Inferior parietal cortex (tissue), 1 donor: Measurements from ENCODE around the gene GNRH2.
A peak's percentile ranks its signal among the peaks of the same experiment; 100 is the strongest.
"Not testable (repeated sequence)": the region's sequence is repeated elsewhere in the genome, so short reads cannot be mapped to it uniquely, and the experiment has no call there.

Source experiments
- DNase-seq: peaks from one replicate; pipeline ENCODE4 v3.0.0-alpha.2; 2016; ENCODE audit errors: extremely low spot score

Gene GNRH2, protein sequence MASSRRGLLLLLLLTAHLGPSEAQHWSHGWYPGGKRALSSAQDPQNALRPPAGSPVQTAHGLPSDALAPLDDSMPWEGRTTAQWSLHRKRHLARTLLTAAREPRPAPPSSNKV

DNA sequence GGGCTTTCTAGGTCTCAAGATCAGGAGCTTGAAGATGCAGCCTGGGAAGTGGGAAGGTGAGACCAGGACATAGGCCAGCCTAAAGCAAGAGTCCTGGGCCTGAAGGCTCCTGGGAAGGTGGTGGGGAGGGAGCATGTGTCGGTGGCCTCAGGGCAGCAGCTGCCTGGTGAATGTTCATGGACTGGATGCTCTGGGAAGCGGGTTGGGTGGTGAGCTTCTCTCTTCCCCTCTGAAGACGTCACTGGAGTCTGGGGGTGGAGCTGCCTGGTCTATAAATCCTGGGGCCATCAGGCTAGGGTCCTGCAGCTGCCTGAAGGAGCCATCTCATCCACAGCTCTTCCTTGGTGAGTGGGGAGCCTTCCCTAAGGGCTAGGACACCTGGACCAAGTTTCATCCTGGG, at the start of gene GNRH2:
Gene GNRH2, plus strand, starts transcription at position 301 of the 400 bp plus-strand sequence. CDS start 793 bp downstream, outside the sequence.
- DNase-seq = no peak

DNA sequence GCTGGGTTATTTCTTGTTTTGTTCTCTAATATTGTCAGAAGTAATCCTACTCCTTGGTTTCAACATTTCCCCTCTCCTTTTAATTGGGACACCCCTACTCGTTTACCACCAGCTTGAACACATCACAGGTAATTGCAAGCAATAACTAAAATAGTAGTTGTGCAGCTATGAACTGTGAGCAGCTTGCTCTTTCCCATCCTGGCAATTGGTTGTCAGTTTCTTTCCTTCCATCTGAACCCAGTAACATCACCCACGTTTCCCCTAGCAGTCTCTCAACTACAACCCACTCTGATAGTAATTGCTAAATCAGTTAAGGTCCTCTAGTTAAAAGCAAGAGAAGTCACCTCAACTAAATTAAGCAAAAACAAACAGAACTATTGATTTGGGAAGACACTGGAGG, 47.6 kb upstream of the GNRH2 start:
- no peak for DNase-seq

DNA sequence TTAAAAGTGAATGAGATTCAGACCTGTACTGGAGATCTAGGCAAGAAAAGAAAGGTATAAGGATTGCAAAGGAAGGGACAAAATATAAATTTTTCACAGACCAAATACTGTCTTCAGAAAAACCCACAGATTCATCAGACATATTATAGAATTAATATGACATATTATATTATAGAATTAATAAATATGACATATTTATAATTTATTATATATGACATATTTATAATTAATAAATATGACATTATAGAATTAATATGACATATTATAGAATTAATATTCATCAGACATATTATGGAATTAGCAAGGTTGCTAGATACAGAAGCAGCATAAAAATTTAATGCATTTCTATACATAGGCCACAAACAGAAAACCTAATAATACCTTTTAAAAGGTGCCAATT, 44.7 kb upstream of the GNRH2 start:
- no peak for DNase-seq

DNA sequence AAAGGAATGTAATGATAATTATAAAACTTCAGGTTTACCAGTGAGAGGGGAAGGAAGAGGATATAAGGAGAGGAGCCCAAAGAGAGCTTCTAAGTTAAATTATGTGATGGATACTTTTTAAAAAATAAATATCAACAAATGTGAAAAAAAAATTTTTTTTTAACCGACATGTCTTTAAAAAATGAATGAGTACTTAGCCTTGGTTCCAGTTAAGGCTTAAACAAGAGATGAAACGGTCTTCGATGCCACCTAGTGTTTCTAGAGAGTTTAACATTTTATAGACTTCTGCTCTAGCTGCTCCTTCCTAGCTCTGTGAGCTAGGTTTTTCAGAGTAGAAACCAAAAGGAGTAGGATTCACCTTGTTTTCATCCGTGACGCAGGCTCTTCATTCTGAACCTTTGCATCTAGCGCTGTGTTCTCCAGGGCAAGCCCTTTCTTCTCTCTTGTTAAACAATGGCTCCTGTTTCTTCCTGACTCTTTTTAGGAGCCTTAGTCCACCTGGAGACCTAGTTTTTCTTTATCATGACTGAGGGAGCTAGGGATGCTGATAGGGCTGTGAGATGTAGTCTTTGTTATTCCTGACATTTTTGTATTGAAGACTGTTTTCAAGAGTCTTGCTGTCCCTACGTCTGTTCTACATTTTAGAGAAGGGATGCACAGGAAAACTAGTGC, 42.4 kb upstream of the GNRH2 start:
- DNase-seq = peak; percentile 84

DNA sequence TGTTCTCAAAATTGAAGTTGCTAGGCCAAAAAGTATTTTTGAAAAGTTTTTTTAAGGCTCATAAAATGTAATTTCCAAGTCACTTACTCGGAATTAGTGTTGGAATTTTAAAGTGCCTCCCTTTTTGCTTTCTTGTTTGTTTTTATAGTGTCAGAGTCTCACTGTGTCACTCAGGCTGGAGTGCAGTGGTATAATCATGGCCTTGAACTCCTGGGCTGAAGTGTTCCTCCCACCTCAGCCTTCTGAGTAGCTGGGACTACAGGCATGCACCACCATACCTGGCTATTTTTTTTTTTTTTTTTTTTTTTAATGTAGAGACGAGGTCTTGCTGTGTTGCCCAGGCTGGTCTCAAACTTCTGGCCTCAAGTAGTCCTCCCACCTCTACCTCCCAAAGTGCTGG, 40.0 kb upstream of the GNRH2 start:
- no peak for DNase-seq

DNA sequence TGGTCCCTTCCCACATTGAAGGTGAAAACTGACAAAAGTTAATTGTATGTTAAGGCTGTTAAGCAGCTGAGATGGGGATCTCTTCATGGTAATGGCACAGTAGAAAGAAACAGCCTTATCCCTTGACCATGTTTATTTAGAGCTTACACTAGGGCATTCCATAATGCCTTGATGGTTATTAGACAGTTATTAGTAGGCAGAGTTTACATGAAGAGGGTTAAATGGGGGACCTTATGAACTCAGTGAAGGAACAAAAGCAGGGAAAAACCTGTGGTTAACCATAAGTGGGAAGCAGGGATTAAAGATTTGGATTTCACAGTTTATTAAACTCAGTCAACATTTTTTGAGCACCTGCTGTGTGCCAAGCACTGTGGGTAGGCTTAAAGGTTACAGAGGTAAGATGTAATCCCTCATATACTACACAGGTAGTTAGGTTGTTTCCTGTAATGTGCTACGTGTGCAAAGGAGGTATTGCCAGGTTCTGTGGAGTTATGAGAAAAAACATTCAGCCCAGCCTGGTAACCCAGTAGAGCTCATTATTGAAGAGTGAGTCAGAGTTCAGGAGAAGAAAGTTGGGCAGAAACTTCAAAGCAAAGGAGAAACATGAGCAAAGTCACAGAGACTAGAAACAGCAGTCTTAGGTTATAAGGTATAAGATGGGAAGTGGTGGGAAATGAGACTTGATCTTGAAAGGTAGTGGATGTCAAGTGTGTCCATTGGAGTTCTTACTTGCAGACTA, 32.3 kb upstream of the GNRH2 start:
- no peak for DNase-seq

DNA sequence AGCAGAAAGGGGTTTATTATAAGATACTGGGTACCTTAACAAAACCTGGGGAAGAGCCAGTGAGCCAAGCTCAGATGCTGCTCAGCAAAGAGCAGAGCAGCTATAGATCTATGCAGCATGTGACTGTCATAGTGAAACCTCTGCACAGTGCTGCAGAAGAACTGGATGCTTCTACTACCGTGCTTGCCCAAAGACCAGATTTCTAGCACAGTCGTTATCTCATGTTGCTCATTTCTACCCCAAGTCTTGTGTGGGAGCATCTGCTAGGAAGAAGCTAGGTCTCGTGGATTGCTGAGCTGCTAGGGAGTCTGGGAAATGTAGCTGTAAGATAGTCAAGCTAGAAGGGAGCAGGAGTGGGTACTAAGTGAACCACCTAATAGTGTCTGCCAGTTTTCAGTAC, 31.7 kb upstream of the GNRH2 start:
- no peak for DNase-seq

DNA sequence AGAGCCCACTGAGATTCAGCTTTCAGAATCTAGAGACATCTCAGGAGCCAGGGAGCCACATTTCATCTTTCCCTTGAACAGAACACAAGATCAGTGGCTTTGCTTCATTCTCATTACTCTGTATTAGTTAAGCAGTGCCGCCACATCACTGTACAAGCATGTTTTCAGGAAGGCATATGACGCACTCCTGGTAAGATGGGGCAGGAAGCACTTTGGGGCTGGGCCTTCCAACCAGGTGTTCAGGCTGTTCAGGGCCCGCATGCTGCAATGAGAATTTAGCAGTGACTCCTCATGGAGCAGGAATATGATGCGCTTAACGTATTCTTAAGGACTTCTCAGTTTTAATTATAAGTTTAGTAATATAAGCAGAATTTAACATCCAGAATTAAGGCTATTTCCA, 29.7 kb upstream of the GNRH2 start:
- no peak for DNase-seq

DNA sequence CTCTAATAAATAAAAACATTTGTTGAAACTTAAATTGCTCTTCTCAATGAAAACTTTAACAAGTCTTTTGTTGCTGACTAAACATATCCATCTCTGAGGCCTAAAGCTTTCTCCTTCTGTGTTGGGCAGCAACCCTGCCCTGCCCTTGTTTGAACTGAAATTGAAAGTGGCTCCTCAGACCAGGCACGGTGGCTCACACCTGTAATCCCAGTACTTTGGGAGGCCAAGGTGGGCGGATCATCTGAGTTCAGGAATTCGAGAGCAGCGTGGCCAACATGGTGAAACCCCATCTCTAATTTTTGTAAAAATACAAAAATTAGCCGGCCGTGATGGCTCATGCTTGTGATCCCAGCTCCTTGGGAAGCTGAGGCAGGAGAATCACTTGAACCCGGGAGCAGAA, 29.2 kb upstream of the GNRH2 start:
- DNase-seq = no peak

DNA sequence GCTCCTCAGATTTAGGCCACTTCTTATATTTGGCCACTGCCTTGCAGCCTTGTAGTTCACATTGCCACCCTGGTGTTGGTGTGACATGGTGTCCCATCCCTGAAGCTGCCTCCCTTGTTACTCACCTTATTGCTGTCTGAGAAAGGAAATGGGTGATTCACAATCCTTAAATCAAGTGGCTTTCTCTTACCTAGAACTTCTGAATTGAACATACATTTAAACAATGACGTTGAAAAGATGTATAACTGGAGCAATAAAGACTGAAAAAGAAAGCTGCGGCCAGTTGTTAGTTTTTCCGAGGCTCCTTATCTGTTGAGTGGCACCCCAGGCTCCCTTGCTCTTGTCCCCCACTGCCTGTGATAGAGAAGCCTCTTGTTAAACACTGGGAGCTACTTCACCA, 28.8 kb upstream of the GNRH2 start:
- DNase-seq = no peak

DNA sequence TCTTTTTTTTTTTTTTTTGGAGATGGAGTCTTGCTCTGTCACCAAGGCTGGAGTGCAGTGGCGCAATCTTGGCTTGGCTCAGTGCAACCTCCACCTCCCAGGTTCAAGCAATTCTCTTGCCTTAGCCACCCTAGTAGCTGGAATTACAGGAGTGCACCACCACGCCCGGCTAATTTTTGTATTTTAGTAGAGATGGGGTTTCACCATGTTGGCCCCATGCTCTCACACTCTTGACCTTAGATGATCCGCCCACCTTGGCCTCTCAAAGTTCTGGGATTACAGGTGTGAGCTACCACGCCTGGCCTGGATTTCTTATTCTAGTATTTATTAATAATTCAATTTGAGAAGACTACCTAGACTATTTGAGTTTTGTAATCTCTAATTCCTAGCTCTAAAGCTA, 28.1 kb upstream of the GNRH2 start:
- not testable (repeated sequence) for DNase-seq

DNA sequence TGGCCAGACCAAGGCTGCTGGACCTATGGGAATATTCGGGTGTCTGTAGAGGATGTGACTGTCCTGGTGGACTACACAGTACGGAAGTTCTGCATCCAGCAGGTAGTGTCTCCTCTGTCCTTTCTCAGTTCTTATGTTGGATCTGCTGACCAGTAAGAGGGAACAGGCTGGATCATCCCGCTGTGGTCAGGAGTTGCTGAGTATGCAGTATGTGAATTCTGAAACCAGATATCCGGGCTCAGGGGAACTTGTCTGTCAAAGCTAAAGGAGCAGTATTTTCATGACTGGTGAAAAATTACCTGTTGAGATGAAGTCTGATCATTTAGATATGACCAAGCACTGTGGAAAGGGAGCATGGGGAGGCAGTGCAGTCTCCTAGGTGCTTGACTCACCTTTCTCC, 22.1 kb upstream of the GNRH2 start:
- no peak for DNase-seq

DNA sequence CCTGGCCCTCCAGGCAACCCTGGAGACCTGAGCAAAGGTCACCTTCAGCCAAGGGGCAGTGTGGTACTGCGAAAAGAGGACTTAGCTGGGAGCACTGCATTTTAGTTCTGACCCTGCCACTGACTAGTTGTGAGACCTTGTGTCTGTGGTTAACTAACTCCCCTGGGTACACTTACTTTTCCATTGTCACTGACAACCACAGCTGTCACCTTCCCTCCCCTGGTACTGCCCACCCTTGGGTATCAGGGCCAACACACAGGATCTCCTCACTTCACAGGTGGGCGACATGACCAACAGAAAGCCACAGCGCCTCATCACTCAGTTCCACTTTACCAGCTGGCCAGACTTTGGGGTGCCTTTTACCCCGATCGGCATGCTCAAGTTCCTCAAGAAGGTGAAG, 21.6 kb upstream of the GNRH2 start:
- DNase-seq = no peak

DNA sequence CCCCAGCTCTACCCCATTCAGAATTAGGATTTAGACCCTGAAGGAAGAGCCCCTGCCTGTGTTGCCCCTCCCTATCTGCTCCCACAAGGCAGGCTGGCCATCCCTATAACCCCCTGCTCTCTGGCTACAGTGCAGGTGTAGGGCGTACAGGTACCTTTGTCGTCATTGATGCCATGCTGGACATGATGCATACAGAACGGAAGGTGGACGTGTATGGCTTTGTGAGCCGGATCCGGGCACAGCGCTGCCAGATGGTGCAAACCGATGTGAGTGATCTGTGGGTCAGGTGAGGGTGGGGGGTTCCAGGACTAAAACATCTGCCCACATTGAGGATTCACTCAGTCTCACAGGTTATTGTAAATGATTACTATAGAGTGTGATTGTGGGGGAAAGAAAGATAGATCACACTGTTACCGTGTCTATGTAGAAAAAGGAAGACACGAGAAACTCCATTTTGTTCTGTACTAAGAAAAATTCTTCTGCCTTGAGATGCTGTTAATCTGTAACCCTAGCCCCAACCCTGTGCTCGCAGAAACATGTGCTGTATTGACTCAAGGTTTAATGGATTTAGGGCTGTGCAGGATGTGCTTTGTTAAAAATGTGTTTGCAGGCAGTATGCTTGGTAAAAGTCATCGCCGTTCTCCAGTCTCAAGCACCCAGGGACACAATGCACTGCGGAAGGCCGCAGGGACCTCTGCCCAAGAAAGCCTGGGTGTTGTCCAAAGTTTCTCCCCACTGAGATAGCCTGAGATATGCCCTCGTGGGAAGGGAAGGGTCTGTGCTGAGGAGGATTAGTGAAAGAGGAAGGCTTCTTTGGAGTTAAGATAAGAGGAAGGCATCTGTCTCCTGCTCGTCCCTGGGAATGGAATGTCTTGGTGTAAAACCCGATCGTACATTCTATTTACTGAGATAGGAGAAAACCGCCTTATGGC, 20.6 kb upstream of the GNRH2 start:
- DNase-seq = not testable (repeated sequence)

DNA sequence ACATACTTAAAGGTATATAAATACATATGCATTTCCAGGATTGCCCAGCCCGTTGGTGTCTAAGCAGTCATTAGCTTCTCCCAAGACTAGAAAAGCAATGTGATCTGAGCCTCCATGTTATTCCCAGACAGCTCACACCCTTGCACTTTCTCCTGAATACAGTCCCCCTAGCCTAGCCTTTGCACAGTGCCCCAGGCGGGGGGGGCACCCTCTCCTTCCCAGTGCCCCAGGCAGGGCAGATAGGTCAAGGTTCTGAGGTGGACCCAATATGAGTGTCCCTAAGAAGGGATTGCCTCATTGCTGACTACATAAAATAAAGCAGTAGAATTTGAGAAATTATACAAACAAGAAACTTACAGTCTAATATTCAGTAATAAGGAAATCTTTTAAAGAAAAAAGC, 15.4 kb upstream of the GNRH2 start:
- DNase-seq = no peak

DNA sequence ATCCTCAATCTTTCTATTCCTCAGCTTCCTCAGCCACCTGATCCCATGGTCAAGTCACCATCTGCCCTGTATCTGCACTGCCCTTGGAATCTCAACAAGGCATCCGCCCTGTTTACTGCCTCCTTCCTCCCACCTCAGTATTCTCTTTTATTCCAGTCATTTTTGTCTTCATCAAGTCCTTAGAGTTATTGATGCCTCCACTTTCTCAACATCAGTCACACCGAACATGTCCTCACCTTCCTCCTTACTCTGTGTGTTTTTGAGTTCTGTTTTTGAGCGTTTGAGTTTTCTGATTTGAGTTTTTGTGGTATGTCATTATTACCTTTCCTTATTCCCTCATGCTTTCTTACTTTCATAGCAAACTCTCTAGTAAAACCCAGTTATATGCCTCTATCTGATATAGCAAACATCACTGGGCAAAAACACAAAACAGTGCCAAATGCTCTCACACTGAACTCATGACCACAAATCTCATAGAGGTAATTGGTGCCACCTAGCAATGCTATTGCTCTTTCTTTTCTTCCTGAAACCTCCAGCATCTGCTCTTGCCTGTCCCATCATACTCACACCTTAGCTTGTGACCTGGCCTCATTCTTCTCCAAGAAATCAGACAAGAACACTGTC, 11.8 kb upstream of the GNRH2 start:
- DNase-seq = no peak

DNA sequence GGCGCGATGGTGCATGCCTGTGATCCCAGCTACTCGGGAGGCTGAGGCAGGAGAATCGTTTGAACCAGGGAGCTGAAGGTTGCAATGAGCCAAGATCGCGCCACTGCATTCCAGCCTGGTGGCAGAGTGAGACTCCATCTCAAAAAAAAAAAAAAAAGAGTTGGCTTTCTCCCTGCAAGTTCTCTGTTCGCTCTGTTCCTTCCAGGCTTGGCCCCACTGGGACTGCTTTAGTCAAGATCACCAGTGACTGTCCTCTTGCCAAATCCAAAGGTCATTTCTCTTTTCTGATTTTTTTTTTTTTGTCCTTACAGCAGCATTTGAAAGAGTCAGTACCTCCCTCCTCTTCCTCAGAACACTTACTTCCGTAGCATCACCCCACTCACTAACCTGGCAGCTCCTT, 10.8 kb upstream of the GNRH2 start:
- no peak for DNase-seq

DNA sequence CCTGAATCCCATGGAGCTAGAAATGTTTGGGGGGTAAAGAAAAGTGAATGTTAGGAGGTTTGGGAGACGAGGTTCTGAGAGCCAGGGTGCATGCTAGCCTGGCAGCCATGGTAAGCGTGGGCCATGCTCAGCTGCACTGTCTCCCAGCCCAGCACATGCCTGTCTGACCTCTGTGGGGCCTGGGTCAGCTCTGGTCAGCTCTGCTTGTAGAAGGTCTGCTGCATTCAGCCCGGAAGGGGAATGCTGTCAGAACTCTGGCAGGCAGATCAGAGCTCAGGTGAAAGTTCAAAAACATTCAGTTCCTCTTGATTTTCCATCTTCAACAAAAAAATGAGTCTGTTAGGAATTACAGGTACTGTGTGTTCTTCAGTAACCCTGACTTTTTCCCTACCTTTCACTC, 5.8 kb upstream of the GNRH2 start:
- DNase-seq = no peak

DNA sequence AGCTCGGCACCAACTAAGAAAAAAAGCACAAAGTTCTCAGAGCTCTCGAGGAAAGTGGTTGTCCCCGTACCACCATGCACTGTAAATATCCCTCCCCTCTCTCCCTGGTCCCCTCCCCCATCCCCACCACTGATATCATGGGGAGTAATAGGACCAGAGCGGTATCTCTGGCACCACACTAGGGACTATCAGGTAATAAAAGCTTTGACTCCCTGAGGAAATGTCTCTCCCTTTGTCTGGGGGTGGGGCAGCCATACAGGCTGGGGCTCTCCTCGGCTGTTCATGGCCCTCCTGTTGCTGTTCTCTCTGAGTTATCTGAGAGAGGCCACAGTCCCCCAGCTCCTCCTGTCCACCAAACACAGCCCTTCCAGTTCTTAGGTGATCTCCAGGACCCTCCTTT, 5.0 kb upstream of the GNRH2 start:
- DNase-seq = no peak

DNA sequence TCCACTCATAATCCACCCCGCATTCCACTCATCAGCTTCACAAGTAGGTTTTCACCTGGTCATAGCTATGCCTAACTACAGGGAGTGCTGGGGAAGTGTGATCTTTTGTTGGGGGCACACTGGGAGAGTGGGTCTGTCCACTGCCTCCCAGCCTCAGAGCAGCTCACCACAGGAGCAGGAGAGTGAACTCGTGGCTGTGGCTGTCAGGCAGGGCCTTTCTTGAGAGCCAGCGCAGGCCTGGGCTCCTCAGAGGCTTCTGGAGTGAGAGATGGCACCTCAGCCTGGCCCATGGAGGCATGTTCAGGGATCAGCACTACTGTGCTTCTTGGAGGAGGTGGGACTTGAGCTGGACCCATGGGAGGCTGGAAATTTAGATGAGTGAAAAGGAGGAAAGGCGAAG, 4.0 kb upstream of the GNRH2 start:
- DNase-seq = no peak

DNA sequence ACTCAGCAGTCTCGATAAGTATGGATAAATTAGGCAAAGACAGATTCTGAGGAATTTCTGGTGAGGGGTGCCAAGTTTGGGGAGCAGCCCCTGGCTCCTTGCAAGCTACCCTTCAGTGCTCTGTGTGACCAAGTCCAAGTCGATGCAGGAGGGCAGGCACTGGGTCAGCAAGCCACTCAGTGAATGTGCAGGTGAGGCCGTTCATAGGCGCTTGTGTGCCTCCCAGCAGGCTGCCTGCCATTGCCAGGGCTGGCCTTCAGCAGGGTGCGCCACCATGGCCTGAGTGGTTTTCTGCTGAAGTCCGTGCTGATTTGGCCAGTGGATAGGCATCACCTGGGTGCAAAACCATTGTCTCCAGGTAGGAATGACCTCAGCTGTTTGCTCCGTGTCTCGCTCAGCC, 3.3 kb upstream of the GNRH2 start:
- no peak for DNase-seq

DNA sequence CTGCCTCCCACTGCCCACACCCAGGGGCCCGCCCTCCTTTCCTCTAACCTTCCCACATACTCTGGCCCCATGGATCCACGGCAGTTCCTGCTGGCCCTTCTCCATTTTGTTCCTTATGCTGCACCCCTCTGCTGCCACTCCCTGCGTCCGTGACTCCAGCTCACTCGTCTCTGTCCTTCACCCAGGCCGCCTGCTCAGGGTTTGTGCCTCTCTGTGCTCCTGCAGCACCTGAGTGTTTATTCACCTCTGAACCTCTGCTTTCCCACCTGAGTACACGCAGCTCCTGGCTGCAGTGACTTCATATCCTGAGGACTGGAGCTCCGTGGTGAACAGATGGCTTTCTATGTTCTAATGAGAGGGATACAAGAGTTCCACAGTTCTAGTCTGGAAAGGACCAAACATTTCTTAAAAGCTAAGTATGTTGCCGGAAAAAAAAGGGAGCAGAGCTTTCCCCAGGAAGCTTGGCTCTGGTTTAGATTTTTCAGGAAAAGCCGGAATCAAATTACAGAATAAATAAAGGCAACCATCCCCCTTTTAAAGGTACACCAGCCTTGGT, 1.5 kb upstream of the GNRH2 start:
- DNase-seq = no peak
